MM.1S (cell line): ENCODE data around the gene RLBP1.

Source experiments
- DNase-seq: peaks from one replicate; pipeline ENCODE4 v3.0.0-alpha.2; 2015
- H2AFZ ChIP-seq: fragments of 300-600 bp; sonication (generic); 2 replicates; pipeline ENCODE4 v1.6.0; 2016; ENCODE audit warnings: antibody characterized with exemption, low read length
- H3F3A ChIP-seq: fragments of 300-600 bp; sonication (generic); 2 replicates; pipeline ENCODE4 v1.6.1; 2016; ENCODE audit warnings: mild to moderate bottlenecking, antibody characterized with exemption, low read length, moderate library complexity, mixed read lengths; ENCODE audit not compliant: insufficient read depth
- H3K27ac ChIP-seq: fragments of 300-600 bp; sonication (generic); 2 replicates; pipeline ENCODE4 v1.5.1; 2016; ENCODE audit warnings: mild to moderate bottlenecking, low read length
- H3K27me3 ChIP-seq: fragments of 300-600 bp; sonication (generic); replicated peaks from 2 replicates; pipeline ENCODE4 v1.6.0; 2016; ENCODE audit warnings: low read length; ENCODE audit not compliant: insufficient read depth
- H3K36me3 ChIP-seq: fragments of 300-600 bp; sonication (generic); replicated peaks from 2 replicates; pipeline ENCODE4 v1.6.1; 2016; ENCODE audit warnings: mild to moderate bottlenecking, low read length, mixed read lengths; ENCODE audit not compliant: insufficient read depth
- H3K4me1 ChIP-seq: fragments of 300-600 bp; sonication (generic); 2 replicates; pipeline ENCODE4 v1.6.1; 2016; ENCODE audit warnings: low read length, mixed read lengths
- H3K4me2 ChIP-seq: fragments of 300-600 bp; sonication (generic); 2 replicates; pipeline ENCODE4 v1.6.0; 2016; ENCODE audit warnings: low read depth, low read length
- H3K4me3 ChIP-seq: fragments of 300-600 bp; sonication (generic); 2 replicates; pipeline ENCODE4 v1.5.1; 2016; ENCODE audit warnings: low read length, mixed read lengths
- H3K79me2 ChIP-seq: fragments of 300-600 bp; sonication (generic); 2 replicates; pipeline ENCODE4 v1.6.1; 2016; ENCODE audit warnings: mixed run types, low read length, mixed read lengths
- H3K9ac ChIP-seq: fragments of 300-600 bp; sonication (generic); 2 replicates; pipeline ENCODE4 v1.6.1; 2016; ENCODE audit warnings: low read length, mixed read lengths
- H3K9me2 ChIP-seq: fragments of 300-600 bp; sonication (generic); replicated peaks from 2 replicates; pipeline ENCODE4 v1.6.1; 2016; ENCODE audit warnings: mild to moderate bottlenecking, low read length, mixed read lengths; ENCODE audit not compliant: insufficient read depth
- H3K9me3 ChIP-seq: fragments of 300-600 bp; sonication (generic); replicated peaks from 2 replicates; pipeline ENCODE4 v1.6.1; 2016; ENCODE audit warnings: mild to moderate bottlenecking, low read length, mixed read lengths; ENCODE audit not compliant: insufficient read depth
- H4K20me1 ChIP-seq: fragments of 300-600 bp; sonication (generic); 2 replicates; pipeline ENCODE4 v1.6.1; 2016; ENCODE audit warnings: mild to moderate bottlenecking, low read length, moderate library complexity, mixed read lengths; ENCODE audit not compliant: insufficient read depth
- CTCF ChIP-seq: fragments of 300-600 bp; sonication (generic); IDR thresholded peaks from 2 replicates; pipeline ENCODE4 v1.5.1; 2016; ENCODE audit warnings: antibody characterized with exemption, low read length, mixed read lengths
- EZH2 ChIP-seq: fragments of 300-600 bp; sonication (generic); optimal IDR thresholded peaks from 2 replicates; pipeline ENCODE3; 2017; ENCODE audit warnings: low read depth, mild to moderate bottlenecking, antibody characterized with exemption, low read length, mixed read lengths
- EZH2phosphoT487 ChIP-seq: fragments of 300-600 bp; sonication (generic); IDR thresholded peaks from 2 replicates; pipeline ENCODE4 v1.6.1; 2018; ENCODE audit warnings: antibody characterized with exemption, low read length

The RLBP1 gene

DNA sequence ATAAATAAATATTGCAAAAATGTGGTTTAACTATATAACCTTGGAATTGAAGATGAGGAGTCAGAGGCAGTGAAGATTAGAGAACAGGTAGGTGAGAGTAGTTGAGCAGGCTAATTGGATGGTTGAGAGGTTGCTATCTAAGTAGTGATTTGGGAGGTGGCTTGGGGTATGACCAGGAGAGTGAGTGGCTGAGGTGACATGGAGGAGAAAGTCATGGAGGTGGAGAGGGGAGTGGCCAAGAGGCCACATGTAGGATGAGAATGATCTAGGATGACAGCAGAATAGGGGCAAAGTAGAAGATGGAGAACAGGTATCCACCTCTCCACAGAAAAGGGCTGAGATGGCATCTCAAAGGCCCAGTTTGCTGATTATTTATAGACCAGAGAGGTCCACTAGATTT is 10.5 kb upstream of the RLBP1 start:
- TF ChIP-seq EZH2phosphoT487 (no peak), CTCF (no peak), EZH2 (no peak)
- Histone ChIP-seq H3K4me1 (no peaks in the 10 kb centered on the region), H3K4me3 (no peak overlapping the region), H3K9ac (no peak overlapping the region), H3K27ac (no peak overlapping the region), H3F3A (no peaks in the 10 kb centered on the region), H2AFZ (no peak overlapping the region), H3K9me3 (no peaks in the 10 kb centered on the region), H4K20me1 (no peaks in the 10 kb centered on the region), H3K27me3 (no peaks in the 10 kb centered on the region), H3K4me2 (no peak overlapping the region), H3K9me2 (no peaks in the 10 kb centered on the region), H3K36me3 (no peaks in the 10 kb centered on the region), H3K79me2 (no peaks in the 10 kb centered on the region)
- no peak for DNase-seq

GRCh38 chr15:89230277-89230676 is 8.9 kb upstream of the RLBP1 start:
- no peak for DNase-seq
- Histone ChIP-seq H3K9me3 (no peaks in the 10 kb centered on the region), H3K27ac (no peak overlapping the region)

DNA sequence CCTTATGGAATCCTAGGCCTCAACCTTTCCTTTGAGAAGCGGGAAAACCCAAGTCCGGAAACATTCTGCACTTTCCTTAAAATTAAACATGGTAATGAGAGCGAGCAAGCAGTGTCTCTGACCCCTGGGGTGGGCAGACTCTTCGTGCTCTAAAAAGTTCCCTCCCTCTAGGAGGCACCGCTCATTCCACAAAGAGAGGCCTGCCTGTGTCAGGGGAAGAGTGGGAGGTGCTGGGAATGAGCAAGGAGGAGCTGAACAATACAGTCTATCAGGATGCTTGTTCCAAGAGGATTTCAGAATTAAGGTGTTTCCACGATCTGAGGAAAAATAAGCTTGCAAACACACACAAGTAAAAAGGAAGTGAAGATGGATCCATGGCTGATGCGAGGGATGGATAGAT is 6.0 kb upstream of the RLBP1 start:
- Histone ChIP-seq H4K20me1 (no peaks in the 10 kb centered on the region), H3K36me3 (no peaks in the 10 kb centered on the region), H3K79me2 (no peaks in the 10 kb centered on the region), H3K4me3 (no peak overlapping the region), H3F3A (no peaks in the 10 kb centered on the region), H3K4me1 (no peaks in the 10 kb centered on the region), H3K9ac (no peak overlapping the region), H2AFZ (no peak overlapping the region), H3K9me2 (no peaks in the 10 kb centered on the region), H3K4me2 (no peak overlapping the region), H3K27me3 (no peaks in the 10 kb centered on the region), H3K9me3 (no peaks in the 10 kb centered on the region), H3K27ac (no peak overlapping the region)
- no peak for DNase-seq
- TF ChIP-seq EZH2, result no peak
- TF ChIP-seq EZH2phosphoT487, result no peak
- no peak for TF ChIP-seq CTCF

More at GRCh38 chr15:89230277-89230676, 8.9 kb upstream of the RLBP1 start:
- Histone ChIP-seq H3K4me2 (no peak overlapping the region), H3K9ac (no peak overlapping the region), H3K9me2 (no peaks in the 10 kb centered on the region), H4K20me1 (no peaks in the 10 kb centered on the region), H3K4me1 (no peaks in the 10 kb centered on the region), H2AFZ (no peak overlapping the region), H3K27me3 (no peaks in the 10 kb centered on the region), H3F3A (no peaks in the 10 kb centered on the region), H3K4me3 (no peak overlapping the region), H3K36me3 (no peaks in the 10 kb centered on the region), H3K79me2 (no peaks in the 10 kb centered on the region)
- TF ChIP-seq EZH2 (no peak), CTCF (no peak), EZH2phosphoT487 (no peak)
